Ascending aorta (tissue), 2 donors: ENCODE measurements around the gene RBMS3. TPM values are rescaled to one million over a fixed set of nuclear protein-coding genes. Genes with fewer than 3 reads are reported as not detected.

Experiments used
- DNase-seq, 2 donors: peaks; one replicate each; pipeline ENCODE4 v3.0.0-alpha.2; 2019; ENCODE audit warnings: low spot score in 2 of 2
- H3K27ac ChIP-seq, 2 donors: fragments of 200-600 bp; sonication (generic); one replicate each; pipeline ENCODE4 v1.5.1; 2016 to 2017; ENCODE audit warnings: mild to moderate bottlenecking in 1 of 2
- H3K27me3 ChIP-seq: fragments of 200-600 bp; sonication (generic); one replicate; pipeline ENCODE4 v1.5.1; 2017
- H3K36me3 ChIP-seq, 2 donors: fragments of 200-600 bp; sonication (generic); one replicate each; pipeline ENCODE4 v1.5.1; 2016
- H3K4me1 ChIP-seq, 2 donors: fragments of 200-600 bp; sonication (generic); one replicate each; pipeline ENCODE4 v1.5.1; 2016 to 2017; ENCODE audit warnings: mild to moderate bottlenecking in 1 of 2
- H3K4me3 ChIP-seq, 2 donors: fragments of 200-600 bp; sonication (generic); one replicate each; pipeline ENCODE4 v1.5.1; 2016 to 2017; ENCODE audit warnings: mild to moderate bottlenecking in 1 of 2
- H3K9me3 ChIP-seq, 2 donors: fragments of 200-600 bp; sonication (generic); one replicate each; pipeline ENCODE4 v1.5.1; 2016
- CTCF ChIP-seq, 3 experiments: fragments of 200-600 bp in 2 of 3; fragments of 450-650 bp in 1 of 3; sonication (generic) in 2 of 3; IDR thresholded peaks; one replicate each; pipeline ENCODE4 v1.5.1; 2016 to 2019; ENCODE audit warnings: antibody characterized with exemption in 3 of 3, mild to moderate bottlenecking in 1 of 3, moderate library complexity in 1 of 3
- intact Hi-C: fragments of 100-400 bp; cut with DNase I; formaldehyde crosslinking; loops from one replicate; pipeline ENCODE4 v1.15.1; 2023
- total RNA-seq: library from RNA; depleted of rRNA; stranded (reverse); fragments of >200 nt; gene quantifications from one replicate; pipeline ENCODE4 v1.1.0, GENCODE V29; 2016

RBMS3 gene
- total RNA-seq, 1 donor from 2014 or later = 65.8 TPM

- Histone ChIP-seq H3K36me3 (peaks cover 0 to 4% of the 10 kb centered on the region in 2 donors), H3K27ac (no peak overlapping the region), H3K27me3 (no peaks in the 10 kb centered on the region), H3K9me3 (no peaks in the 10 kb centered on the region), H3K4me1 (peaks cover 0 to 2% of the 10 kb centered on the region in 2 donors), H3K4me3 (no peak overlapping the region)
- DNase-seq = no peak
- intact Hi-C loops = no loop called here
- TF ChIP-seq CTCF (IDR thresholded peaks at IDR 0.05) = no peak
Observed at GRCh38 chr3:29934751-29935150, 653.9 kb downstream of the RBMS3 start.

GRCh38 chr3:29936054-29936453, 655.2 kb downstream of the RBMS3 start:
- TF ChIP-seq CTCF (IDR thresholded peaks at IDR 0.05) = no peak
- no peak for DNase-seq
- Histone ChIP-seq H3K27me3 (no peaks in the 10 kb centered on the region), H3K36me3 (peaks cover 0 to 4% of the 10 kb centered on the region in 2 donors), H3K4me1 (peaks cover 0 to 8% of the 10 kb centered on the region in 2 donors), H3K4me3 (no peak overlapping the region), H3K9me3 (no peaks in the 10 kb centered on the region), H3K27ac (no peak overlapping the region)
- intact Hi-C loops = no loop called here

GRCh38 chr3:29936766-29937165, 655.9 kb downstream of the RBMS3 start:
- no peaks in the 10 kb centered on the region for H3K27me3 ChIP-seq
- intact Hi-C loops = no loop called here
- DNase-seq = no peak
- no peak overlapping the region for H3K4me3 ChIP-seq
- no peak overlapping the region for H3K27ac ChIP-seq
- H3K36me3 ChIP-seq = peaks cover 0 to 4% of the 10 kb centered on the region in 2 donors
- H3K9me3 ChIP-seq = no peaks in the 10 kb centered on the region
- no peak for TF ChIP-seq CTCF (IDR thresholded peaks at IDR 0.05)
- H3K4me1 ChIP-seq = peaks cover 0 to 9% of the 10 kb centered on the region in 2 donors

- no peaks in the 10 kb centered on the region for H3K27me3 ChIP-seq
- H3K27ac ChIP-seq = no peak overlapping the region
- H3K4me1 ChIP-seq = peaks cover 0 to 11% of the 10 kb centered on the region in 2 donors
- no peak overlapping the region for H3K4me3 ChIP-seq
- DNase-seq = no peak
- no peaks in the 10 kb centered on the region for H3K9me3 ChIP-seq
- H3K36me3 ChIP-seq = peaks cover 0 to 4% of the 10 kb centered on the region in 2 donors
- intact Hi-C loops = no loop called here
- no peak for TF ChIP-seq CTCF (IDR thresholded peaks at IDR 0.05)
Observed at GRCh38 chr3:29937185-29937584, 656.3 kb downstream of the RBMS3 start.

- Histone ChIP-seq H3K27me3 (no peaks in the 10 kb centered on the region), H3K9me3 (no peaks in the 10 kb centered on the region), H3K4me1 (peaks cover 0 to 10% of the 10 kb centered on the region in 2 donors), H3K36me3 (peaks cover 0 to 4% of the 10 kb centered on the region in 2 donors), H3K27ac (no peak overlapping the region), H3K4me3 (no peak overlapping the region)
- intact Hi-C loops = no loop called here
- no peak for TF ChIP-seq CTCF (IDR thresholded peaks at IDR 0.05)
- DNase-seq = no peak
Observed at GRCh38 chr3:29940759-29941323, 660.0 kb downstream of the RBMS3 start.

- no peak overlapping the region for H3K27ac ChIP-seq
- peaks cover 0 to 4% of the 10 kb centered on the region in 2 donors for H3K36me3 ChIP-seq
- H3K9me3 ChIP-seq = no peaks in the 10 kb centered on the region
- H3K4me1 ChIP-seq = peaks cover 0 to 10% of the 10 kb centered on the region in 2 donors
- intact Hi-C loops = no loop called here
- no peak for DNase-seq
- H3K27me3 ChIP-seq = no peaks in the 10 kb centered on the region
- H3K4me3 ChIP-seq = no peak overlapping the region
- no peak for TF ChIP-seq CTCF (IDR thresholded peaks at IDR 0.05)
Observed at GRCh38 chr3:29942297-29942696, 661.4 kb downstream of the RBMS3 start.
